Measurements from ENCODE around the gene DYNC2LI1.

Gene DYNC2LI1

GRCh38 chr2:43763091-43763490 is 10.7 kb upstream of the DYNC2LI1 start:
- DNase-seq (ENCODE audit: low read depth): no peak

- no peak for DNase-seq (ENCODE audit: low read depth)
Measured at GRCh38 chr2:43764086-43764705, 9.6 kb upstream of the DYNC2LI1 start.

DNA sequence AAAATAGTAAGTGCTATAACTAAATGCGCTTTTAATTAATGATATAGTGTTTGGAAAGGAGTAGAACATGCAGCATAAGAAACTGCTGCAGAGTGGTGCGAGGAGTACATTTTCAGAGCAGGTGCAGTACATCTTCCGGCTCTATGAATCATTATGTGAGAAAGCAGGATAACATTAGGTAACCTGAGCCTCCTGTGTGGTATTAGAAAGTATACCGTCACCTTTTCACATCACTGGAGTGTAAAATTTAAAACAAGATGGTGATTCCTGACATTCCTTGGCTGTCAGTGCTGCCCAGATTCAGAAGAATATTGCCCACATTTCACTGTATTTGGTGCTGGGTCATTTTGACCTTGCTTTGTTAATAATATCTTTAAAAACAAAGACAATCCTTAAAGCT is 7.8 kb upstream of the DYNC2LI1 start:
- no peak for DNase-seq (ENCODE audit: low read depth)

DNA sequence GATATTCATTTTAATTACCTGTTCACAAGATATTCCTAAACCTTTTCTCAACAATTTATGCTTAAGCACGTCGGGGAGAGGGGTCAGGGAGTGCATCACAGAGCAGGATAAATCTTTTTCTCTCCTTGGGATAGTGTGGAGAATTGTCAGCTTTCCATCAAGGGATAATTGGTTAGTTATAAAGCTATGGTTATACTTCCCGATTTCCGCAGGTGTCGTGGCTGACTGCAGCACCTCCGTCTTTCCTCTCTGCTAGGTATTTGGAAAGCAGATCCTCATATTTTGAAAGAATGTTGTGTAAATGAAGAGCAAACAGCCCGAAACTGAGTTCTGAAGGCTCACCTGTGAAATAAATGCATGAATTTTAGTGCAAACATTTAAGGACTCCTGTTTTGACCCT is 778 bp downstream of the DYNC2LI1 start:
- no peak for DNase-seq (ENCODE audit: low read depth)

DNA sequence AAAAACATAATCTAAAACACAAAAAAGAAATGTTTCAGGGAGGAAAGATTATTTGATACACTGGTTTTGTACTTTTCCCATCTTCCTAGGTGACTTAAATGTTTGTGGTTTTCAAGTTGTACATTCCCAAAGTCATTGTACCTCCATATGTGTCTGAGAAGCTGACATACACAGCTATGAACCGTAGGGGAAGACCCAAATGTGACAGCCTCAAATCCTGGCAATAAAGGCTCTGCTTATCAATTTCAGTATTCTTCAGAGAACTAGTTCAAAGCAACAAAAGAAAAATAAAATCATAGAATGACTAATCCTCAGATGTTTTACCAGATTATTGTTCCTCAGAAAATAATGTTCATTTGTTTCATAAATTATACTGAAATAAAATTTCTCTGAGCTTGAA is 2.5 kb downstream of the DYNC2LI1 start:
- DNase-seq (ENCODE audit: low read depth): no peak

- no peak for DNase-seq (ENCODE audit: low read depth)
Measured at GRCh38 chr2:43777306-43777926, 3.6 kb downstream of the DYNC2LI1 start.

DNA sequence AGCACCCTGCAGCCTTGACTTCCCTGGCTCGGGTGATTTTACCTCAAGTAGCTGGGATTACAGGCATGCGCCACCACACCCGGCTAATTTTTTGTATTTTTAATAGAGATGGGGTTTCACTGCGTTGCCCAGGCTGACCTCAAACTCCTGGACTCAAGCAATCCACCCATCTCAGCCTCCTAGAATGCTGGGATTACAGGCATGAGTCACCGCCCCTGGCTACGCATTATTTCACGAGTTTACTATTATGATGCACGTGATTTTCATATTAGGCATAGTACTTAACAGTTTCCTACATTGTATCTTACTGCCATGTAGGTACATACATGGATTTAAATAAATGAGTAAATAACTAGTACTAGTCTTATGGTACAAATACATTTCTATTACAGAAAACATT is 4.4 kb downstream of the DYNC2LI1 start:
- no peak for DNase-seq (ENCODE audit: low read depth)

- DNase-seq (ENCODE audit: low read depth): no peak
Measured at GRCh38 chr2:43787895-43788294, 14.1 kb downstream of the DYNC2LI1 start.

DNA sequence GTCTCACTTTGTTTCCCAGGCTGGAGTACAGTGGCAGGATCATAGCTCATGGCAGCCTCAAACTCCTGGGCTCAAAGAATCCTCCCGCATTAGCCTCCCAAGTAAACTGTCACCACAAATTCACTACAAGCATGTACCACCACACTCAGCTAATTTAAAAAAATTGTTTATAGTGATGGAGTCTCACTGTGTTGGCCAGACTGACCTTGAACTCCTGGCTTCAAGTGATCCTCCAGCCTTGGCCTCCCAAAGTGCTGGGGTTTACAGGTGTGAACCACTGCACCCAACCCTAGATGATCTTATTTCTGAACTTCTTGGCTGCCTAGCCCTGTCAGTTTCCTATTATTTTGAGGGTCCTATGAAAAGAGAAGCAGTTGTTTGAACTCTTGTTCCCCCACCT is 14.8 kb downstream of the DYNC2LI1 start:
- DNase-seq (ENCODE audit: low read depth): no peak

- DNase-seq (ENCODE audit: low read depth): no peak
Measured at GRCh38 chr2:43790147-43790546, 16.3 kb downstream of the DYNC2LI1 start.

- DNase-seq (ENCODE audit: low read depth): no peak
Measured at GRCh38 chr2:43791035-43791765, 17.4 kb downstream of the DYNC2LI1 start.

DNA sequence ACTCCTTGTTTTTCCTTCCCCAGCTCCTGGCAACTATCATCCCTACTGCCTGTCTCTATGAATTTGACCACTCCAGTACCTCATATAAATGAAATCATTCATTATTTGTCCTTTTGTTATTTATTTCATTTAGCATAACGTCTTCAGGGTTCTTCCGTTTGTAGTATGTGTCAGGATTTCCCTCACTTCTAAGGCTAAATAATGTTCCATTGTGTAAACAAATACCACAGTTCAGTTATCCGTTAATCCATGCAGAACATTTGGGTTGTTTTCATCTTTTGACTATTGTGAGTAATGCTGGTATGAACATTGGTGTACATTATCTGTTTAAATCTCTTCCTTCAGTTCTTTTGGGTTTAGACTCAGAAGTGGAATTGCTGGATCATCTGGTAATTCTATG is 18.8 kb downstream of the DYNC2LI1 start:
- DNase-seq (ENCODE audit: low read depth): no peak

DNA sequence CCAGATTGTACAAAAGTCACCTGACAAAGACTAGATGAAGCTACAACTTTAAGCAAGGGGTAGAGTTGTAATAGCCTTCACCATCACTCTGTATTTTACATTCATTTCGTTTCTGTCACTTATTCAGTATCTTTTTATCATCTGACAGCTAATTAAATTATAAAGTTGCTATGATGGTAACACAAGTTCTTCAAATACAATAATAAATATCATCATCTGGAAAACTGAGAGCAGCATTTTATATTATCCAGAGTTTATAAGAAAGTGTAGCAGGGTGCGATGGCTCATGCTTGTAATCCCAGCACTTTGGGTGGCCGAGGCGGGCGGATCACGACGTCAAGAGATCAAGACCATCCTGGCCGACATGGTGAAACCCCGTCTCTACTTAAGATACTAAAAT is 21.1 kb downstream of the DYNC2LI1 start:
- no peak for DNase-seq (ENCODE audit: low read depth)

DNA sequence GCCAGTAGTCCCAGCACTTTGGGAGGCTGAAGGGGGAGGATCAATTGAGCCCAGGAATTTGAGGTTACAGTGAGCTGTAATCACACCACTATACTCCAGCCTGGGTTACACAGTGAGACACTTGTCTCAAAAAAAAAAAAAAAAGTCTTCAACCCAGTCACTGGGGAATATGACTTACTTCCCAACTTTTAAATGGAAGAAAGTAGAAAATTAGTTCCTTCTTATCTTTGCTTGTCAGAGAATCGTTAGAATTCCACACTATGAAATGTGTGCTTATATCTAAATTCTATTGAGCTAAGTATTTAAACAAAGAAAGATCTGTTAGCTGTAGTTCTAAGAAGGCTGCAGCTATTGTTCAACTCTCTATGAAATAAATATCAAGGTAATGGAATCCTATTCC is 22.4 kb downstream of the DYNC2LI1 start:
- DNase-seq (ENCODE audit: low read depth): no peak

GRCh38 chr2:43798300-43798699 is 24.5 kb downstream of the DYNC2LI1 start:
- DNase-seq (ENCODE audit: low read depth): no peak

DNA sequence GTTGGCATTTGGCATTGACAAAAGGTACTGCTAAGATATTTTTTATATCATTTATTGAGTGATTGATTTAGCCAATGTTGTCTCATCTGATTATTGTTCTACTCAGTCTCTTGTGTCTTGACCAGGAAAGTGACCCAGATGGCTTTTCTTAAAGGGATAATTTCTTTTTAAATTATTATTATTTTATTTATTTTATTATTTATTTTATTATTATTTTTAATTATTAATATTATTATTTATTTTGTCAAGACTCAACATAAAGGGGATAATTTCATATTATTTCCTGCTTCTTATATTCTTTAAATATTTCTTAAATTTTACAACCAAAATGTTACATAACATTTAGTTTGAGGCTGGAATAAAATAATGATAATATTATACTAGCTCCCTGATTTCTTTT is 27.1 kb downstream of the DYNC2LI1 start:
- no peak for DNase-seq (ENCODE audit: low read depth)

DNA sequence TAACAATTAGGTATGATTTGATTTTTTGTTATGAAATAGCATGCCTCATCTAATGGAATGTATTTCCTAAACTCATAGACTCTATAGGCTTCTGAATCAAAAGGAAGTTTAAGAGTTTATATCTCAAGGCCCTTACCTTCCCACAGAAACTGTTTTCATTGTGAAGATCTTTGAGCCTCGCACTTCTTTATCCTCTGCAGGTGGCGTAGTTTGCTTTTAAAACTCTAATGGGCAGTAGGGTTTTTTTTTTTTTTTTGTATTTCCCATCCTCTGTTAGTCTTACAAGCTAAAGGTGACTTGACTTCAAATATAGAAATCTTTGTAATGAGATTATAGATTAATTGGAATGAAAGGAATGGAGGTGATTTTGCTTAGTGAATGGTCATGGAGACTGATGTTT is 28.3 kb downstream of the DYNC2LI1 start:
- no peak for DNase-seq (ENCODE audit: low read depth)

- DNase-seq (ENCODE audit: low read depth): no peak
Measured at GRCh38 chr2:43803113-43803512, 29.3 kb downstream of the DYNC2LI1 start.

DNA sequence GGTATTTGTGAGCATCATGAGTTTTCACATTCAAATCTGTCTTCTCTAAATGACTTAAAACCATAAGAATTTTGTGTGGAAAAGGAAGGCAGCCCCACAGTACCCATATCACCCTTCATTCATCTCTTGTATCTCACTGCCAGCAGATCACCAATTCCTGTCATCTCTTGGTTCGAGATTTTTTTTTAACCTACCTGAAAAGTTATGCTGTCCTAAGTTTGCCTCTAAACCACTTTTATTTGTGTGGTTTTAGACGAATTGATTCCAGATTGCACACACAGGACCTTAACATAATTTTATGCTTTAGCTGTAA is 32.8 kb downstream of the DYNC2LI1 start:
- no peak for DNase-seq (ENCODE audit: low read depth)

DNA sequence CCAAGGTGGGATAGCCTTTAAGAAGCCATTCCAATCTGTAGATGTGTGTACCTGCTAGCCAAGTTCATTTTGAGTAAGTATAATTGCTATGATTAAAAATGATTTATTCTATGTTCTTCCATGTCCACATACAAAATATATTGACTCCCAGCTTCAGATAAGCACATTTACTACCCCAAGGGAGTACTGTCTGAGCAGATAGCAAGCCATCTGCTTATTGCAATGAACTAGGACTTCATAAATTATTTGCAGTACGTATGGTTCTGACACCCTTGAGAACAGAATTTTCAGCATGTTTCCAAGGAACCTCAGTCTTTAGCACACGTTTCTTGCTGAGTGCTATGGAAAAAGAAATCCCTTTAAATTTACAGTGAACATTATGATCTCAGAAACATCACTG is 36.6 kb downstream of the DYNC2LI1 start:
- DNase-seq (ENCODE audit: low read depth): no peak

- DNase-seq (ENCODE audit: low read depth): no peak
Measured at GRCh38 chr2:43810888-43811287, 37.0 kb downstream of the DYNC2LI1 start.

GRCh38 chr2:43812006-43812405 is 38.2 kb downstream of the DYNC2LI1 start:
- DNase-seq (ENCODE audit: low read depth): no peak

DNA sequence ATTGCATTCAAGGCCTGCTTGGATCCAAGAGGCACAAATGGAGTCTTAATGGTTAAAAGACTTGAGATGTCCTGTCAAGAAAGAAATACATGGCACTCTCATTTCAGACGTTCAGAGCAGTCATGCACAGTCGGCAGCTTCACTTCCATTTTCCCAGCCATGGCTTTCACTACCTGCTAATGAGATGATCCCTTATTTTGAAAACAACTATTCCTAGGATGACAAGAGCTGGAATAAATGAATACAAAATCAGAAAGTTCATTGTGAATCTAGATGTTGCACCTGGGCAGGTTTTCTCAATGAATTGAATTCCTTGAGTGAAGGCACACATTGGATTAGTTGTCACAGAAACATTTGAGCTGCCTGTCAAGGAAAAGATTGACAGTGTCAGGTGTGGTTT is 39.1 kb downstream of the DYNC2LI1 start:
- DNase-seq (ENCODE audit: low read depth): no peak

- no peak for DNase-seq (ENCODE audit: low read depth)
Measured at GRCh38 chr2:43814711-43815110, 40.9 kb downstream of the DYNC2LI1 start.

Data from activated T-cell treated with anti-CD3 and anti-CD28 coated beads for 1 hour (primary cell).